Measurements from ENCODE around the gene C1orf53. TPM values are rescaled to one million over a fixed set of nuclear protein-coding genes. Genes with fewer than 3 reads are reported as not detected.

C1orf53 gene
- total RNA-seq, 2 experiments from 2014 or later = 2.4 to 4.1 TPM

- BruUV-seq (replicated peaks) = no TSS peak
- no peaks in the 10 kb centered on the region for H3K36me3 ChIP-seq (ENCODE audit: insufficient read depth, low read length)
These were observed 3.4 kb downstream of the C1orf53 start for GRCh38 chr1:197905699-197906351.

GRCh38 chr1:197907846-197908616 lies 5.6 kb downstream of the C1orf53 start:
- ChIA-PET POLR2A (interaction anchor here (0.5 to 1.7 kb wide), 6 partner anchors 17 to 369 kb away, joined by 3 to 4 read pairs (median 3); partner anchors contain the start of gene DENND1B), CTCF (ENCODE audit: unreplicated experiment) (no interaction called here)
- no peaks in the 10 kb centered on the region for H3K79me2 ChIP-seq (ENCODE audit: insufficient read depth, low read depth, low read length)
- H3K4me1 ChIP-seq (ENCODE audit: insufficient read depth, low read length, poor library complexity, severe bottlenecking) = peaks cover 7% of the 10 kb centered on the region
- H2AFZ ChIP-seq (ENCODE audit: low read length) = no peak overlapping the region
- H3K27ac ChIP-seq (ENCODE audit: low read depth, low read length, poor library complexity, severe bottlenecking) = no peak overlapping the region
- H3K9me3 ChIP-seq (ENCODE audit: low read length) = no peaks in the 10 kb centered on the region
- H3K4me2 ChIP-seq (ENCODE audit: low read length) = no peak overlapping the region
- H3K4me3 ChIP-seq (ENCODE audit: low read depth, low read length, poor library complexity, severe bottlenecking) = no peak overlapping the region
- no peak for DNase-seq (ENCODE audit: low spot score)
- no peaks in the 10 kb centered on the region for H3K36me3 ChIP-seq (ENCODE audit: insufficient read depth, low read length)
- no peaks in the 10 kb centered on the region for H3K9me2 ChIP-seq (ENCODE audit: insufficient read depth, low read length)
- intact Hi-C loops (cut with micrococcal nuclease; ENCODE audit: unreplicated experiment) = no loop called here
- no TSS peak for BruUV-seq (replicated peaks)
- no peaks in the 10 kb centered on the region; the same call in 1 of the 2 replicates for H4K20me1 ChIP-seq (ENCODE audit: insufficient read depth, low read length)
- no peak for TF ChIP-seq CTCF (conservative IDR thresholded peaks at IDR 0.05; ENCODE audit: low read length)
- no peak for TF ChIP-seq EZH2phosphoT487 (IDR thresholded peaks at IDR 0.05; ENCODE audit: borderline replicate concordance, low read depth, low read length)

More at GRCh38 chr1:197905699-197906351, 3.4 kb downstream of the C1orf53 start:
- Histone ChIP-seq H3K4me1 (ENCODE audit: insufficient read depth, low read length, poor library complexity, severe bottlenecking) (peaks cover 14% of the 10 kb centered on the region), H3K79me2 (ENCODE audit: insufficient read depth, low read depth, low read length) (no peaks in the 10 kb centered on the region), H3K27ac (ENCODE audit: low read depth, low read length, poor library complexity, severe bottlenecking) (no peak overlapping the region), H3K9me2 (ENCODE audit: insufficient read depth, low read length) (no peaks in the 10 kb centered on the region), H3K4me2 (ENCODE audit: low read length) (no peak overlapping the region), H4K20me1 (ENCODE audit: insufficient read depth, low read length) (no peaks in the 10 kb centered on the region; the same call in 1 of the 2 replicates), H3K9me3 (ENCODE audit: low read length) (no peaks in the 10 kb centered on the region), H2AFZ (ENCODE audit: low read length) (no peak overlapping the region; the same call in 1 of the 2 replicates), H3K4me3 (ENCODE audit: low read depth, low read length, poor library complexity, severe bottlenecking) (no peak overlapping the region)
- TF ChIP-seq EZH2phosphoT487 (IDR thresholded peaks at IDR 0.05; ENCODE audit: borderline replicate concordance, low read depth, low read length) (no peak), CTCF (conservative IDR thresholded peaks at IDR 0.05; ENCODE audit: low read length) (no peak)
- intact Hi-C loops (cut with micrococcal nuclease; ENCODE audit: unreplicated experiment) = no loop called here
- DNase-seq (ENCODE audit: low spot score) = no peak
- CTCF ChIA-PET (ENCODE audit: unreplicated experiment) = no interaction called here
- POLR2A ChIA-PET = interaction anchor here (0.7 to 1.1 kb wide), 3 partner anchors 24 to 315 kb away, joined by 3 read pairs; no protein-coding TSS in a partner anchor

All from OCI-LY7 (cell line).